RPMI7951 (cell line): ENCODE measurements around the gene SETD7. TPM values are rescaled to one million over a fixed set of nuclear protein-coding genes. Genes with fewer than 3 reads are reported as not detected.
A peak's percentile ranks its signal among the peaks of the same experiment; 100 is the strongest.
"Not testable (repeated sequence)": the region's sequence is repeated elsewhere in the genome, so short reads cannot be mapped to it uniquely, and the experiment has no call there.

Experiments
- DNase-seq: peaks from one replicate; pipeline ENCODE4 v3.0.0-alpha.2; 2012; ENCODE audit warnings: low read depth
- total RNA-seq: library from RNA; depleted of rRNA; stranded (reverse); fragments of >200 nt; shearing (Covaris generic); gene quantifications from 2 replicates; pipeline ENCODE4 v1.2.3, GENCODE V29; 2014; rRNA removed

SETD7 gene
- total RNA-seq, 1 experiment from 2014 or later: 23.3 TPM

GRCh38 chr4:139468756-139469155 lies 87.3 kb downstream of the SETD7 start:
- DNase-seq: not testable (repeated sequence)

GRCh38 chr4:139465922-139466321 lies 90.1 kb downstream of the SETD7 start:
- no peak for DNase-seq

- not testable (repeated sequence) for DNase-seq
Measured at GRCh38 chr4:139464512-139464911, 91.5 kb downstream of the SETD7 start.

DNA sequence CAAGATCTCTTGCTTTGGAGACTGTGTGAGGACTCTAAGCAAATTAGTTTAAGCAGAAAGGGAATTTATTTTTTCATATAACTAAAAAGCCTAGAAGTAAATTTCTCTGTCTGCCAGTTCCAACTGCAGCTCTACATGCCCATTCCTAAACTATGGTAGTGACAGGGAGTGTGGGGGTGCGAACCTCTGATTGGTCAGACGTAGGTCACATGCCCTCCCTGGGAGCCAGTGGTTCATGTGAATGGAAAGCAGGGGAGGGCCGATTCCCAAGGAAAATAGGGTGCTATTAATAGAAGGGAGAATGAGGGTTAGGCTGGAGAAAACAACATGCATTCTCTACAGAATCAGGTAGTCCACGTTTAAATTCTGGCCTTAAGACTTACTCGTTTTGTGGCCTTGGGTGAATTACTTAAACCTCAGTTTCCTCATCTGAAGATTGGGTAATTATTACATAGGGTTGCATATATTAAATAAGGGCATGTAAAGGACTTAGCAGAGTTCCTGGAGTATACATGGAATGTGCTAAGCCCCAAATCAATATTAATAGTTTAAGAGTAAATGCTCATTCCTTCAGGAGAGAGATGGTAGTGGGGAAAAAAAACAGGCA lies 94.9 kb downstream of the SETD7 start:
- no peak for DNase-seq

GRCh38 chr4:139460565-139460964 lies 95.5 kb downstream of the SETD7 start:
- DNase-seq: no peak

GRCh38 chr4:139458999-139459398 lies 97.0 kb downstream of the SETD7 start:
- DNase-seq: no peak

GRCh38 chr4:139458543-139458942 lies 97.5 kb downstream of the SETD7 start:
- no peak for DNase-seq

DNA sequence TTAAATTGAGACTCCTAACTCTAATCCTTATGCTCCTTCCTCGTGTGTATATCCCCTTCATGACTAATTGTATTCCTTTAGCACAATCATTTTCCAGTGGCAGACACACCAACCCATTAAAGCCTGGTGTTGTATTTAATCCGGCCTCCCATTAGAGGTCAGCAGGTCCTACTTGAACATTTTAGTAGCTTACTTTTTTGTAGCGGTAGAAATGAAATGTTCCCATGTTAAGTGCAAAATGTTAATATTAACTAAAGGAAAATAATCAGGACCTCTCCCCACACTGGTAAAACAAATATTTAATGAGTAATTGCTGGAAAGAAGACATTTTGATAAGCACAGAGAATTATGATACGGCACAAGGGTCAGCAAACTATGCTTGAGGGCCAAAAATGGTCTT lies 98.7 kb downstream of the SETD7 start:
- DNase-seq: no peak

GRCh38 chr4:139455126-139455538 lies 100.9 kb downstream of the SETD7 start:
- DNase-seq: no peak

GRCh38 chr4:139454111-139455045 lies 101.6 kb downstream of the SETD7 start, which contains the start of gene RAB33B:
Gene RAB33B, plus strand, starts transcription at chr4:139454121. Its CDS starts 75 bp downstream, at chr4:139454196.
- peak; percentile 82 for DNase-seq

- peak; percentile 95 for DNase-seq
Measured at GRCh38 chr4:139453371-139454110, 102.5 kb downstream of the SETD7 start.

DNA sequence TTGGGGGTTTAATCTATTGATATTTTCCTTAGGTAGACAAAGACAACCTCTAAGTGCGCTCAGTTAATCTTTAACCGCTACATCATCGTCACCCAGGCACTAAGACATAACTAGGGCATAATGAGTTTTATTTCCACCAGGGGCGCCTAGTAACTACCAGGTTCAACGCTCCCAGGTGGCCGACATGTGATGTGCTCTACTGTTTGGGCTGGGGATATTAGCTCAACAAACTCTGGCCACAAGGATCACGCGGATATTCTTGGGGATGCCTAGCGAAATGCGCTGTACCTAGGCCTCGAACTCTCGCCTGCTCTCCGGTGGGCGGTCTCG lies 103.0 kb downstream of the SETD7 start:
- no peak for DNase-seq

GRCh38 chr4:139451997-139452396 lies 104.0 kb downstream of the SETD7 start:
- DNase-seq: no peak

DNA sequence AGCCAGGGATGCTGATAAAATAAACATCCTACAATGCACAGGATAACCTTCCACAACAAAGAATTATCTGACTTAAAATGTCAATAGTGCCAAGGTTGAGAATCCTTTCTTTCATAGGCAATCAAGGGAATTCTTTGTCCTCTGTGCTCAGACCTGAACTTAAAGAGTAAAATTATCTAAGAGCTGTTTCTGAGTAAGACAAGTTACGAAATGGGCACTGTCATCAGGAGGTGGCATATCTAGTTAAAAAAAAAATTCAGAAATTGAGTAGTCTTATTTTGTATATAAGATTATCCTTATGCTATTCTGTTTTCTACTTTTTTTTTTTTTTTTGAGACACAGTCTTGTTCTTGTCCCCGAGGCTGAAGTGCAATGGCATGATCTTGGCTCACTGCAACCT lies 105.4 kb downstream of the SETD7 start:
- DNase-seq: no peak

DNA sequence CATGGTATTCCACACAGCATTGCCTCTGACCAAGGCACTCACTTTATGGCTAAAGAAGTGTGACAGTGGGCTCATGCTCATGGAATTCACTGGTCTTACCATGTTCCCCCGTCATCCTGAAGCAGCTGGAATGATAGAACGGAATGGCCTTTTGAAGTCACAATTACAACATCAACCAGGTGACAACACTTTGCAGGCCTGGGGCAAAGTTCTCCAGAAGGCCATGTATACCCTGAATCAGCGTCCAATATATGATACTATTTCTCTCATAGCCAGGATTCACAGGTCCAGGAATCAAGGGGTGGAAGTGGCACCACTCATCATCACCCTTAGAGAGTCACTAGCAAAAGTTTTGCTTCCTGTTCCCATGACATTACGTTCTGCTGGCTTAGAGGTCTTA lies 108.9 kb downstream of the SETD7 start:
- DNase-seq: not testable (repeated sequence)

Other genes with a start within 250 kb of the SETD7 start
- 8.2 and 9.3 TPM in 2 replicates for gene RAB33B, start 102.1 kb downstream of the SETD7 start, total RNA-seq
- 8.5 and 11.5 TPM in 2 replicates for gene MGST2, start 109.6 kb upstream of the SETD7 start, total RNA-seq